Hepatocyte (in vitro differentiated cells): ENCODE measurements around the gene MIPOL1.

Experiments
- CTCF ChIP-seq: fragments of 200-600 bp; sonication (generic); IDR thresholded peaks from 2 replicates; pipeline ENCODE4 v1.5.1; 2016; ENCODE audit warnings: antibody characterized with exemption, mild to moderate bottlenecking; ENCODE audit not compliant: poor library complexity
- EZH2 ChIP-seq: fragments of 200-600 bp; sonication (generic); IDR thresholded peaks from 2 replicates; pipeline ENCODE4 v1.6.1; 2016; ENCODE audit warnings: antibody characterized with exemption, mild to moderate bottlenecking, borderline replicate concordance

- TF ChIP-seq EZH2, result peak; percentile 32
- peak; percentile 37 for TF ChIP-seq CTCF
Measured at GRCh38 chr14:37591311-37591940, 393.7 kb downstream of the MIPOL1 start.
